22Rv1 (cell line): ENCODE measurements around the gene MTOR.

ENCODE experiments used
- ZFX ChIP-seq: fragments of 450-650 bp; IDR thresholded peaks from 2 replicates; pipeline ENCODE4 v1.6.1; 2017; ENCODE audit warnings: antibody characterized with exemption, borderline replicate concordance
- TF ChIP-seq, protein P1 (sequence below): fragments of 450-650 bp; IDR thresholded peaks from 2 replicates; pipeline ENCODE4 v1.5.1; 2017; ENCODE audit warnings: mild to moderate bottlenecking

DNA sequence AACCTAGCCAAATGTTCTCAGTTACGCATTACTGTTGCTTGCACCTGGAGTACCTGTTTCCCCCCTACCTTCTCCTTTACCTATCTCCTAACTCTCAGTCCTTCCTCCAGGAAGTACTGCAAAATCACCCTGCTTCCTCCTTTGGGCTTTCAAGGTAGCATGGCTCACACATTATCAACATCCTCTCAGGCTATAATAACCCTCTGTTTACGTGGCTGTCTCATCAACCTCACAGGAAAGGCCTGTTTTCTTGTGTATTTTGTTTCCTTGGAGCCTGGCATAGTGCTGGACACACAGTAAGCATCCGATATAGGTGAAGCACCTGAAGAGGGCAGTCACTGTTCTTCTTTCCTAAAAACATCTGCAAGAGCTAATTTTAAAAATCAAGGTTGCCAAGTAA is 105.9 kb downstream of the MTOR start:
- TF ChIP-seq, protein P1, sequence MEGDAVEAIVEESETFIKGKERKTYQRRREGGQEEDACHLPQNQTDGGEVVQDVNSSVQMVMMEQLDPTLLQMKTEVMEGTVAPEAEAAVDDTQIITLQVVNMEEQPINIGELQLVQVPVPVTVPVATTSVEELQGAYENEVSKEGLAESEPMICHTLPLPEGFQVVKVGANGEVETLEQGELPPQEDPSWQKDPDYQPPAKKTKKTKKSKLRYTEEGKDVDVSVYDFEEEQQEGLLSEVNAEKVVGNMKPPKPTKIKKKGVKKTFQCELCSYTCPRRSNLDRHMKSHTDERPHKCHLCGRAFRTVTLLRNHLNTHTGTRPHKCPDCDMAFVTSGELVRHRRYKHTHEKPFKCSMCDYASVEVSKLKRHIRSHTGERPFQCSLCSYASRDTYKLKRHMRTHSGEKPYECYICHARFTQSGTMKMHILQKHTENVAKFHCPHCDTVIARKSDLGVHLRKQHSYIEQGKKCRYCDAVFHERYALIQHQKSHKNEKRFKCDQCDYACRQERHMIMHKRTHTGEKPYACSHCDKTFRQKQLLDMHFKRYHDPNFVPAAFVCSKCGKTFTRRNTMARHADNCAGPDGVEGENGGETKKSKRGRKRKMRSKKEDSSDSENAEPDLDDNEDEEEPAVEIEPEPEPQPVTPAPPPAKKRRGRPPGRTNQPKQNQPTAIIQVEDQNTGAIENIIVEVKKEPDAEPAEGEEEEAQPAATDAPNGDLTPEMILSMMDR = no peak
- no peak for TF ChIP-seq ZFX
